H1 (cell line): ENCODE data around the gene SLC26A6. TPM values are rescaled to one million over a fixed set of nuclear protein-coding genes. Genes with fewer than 3 reads are reported as not detected.

Source experiments
- CTCF ChIA-PET: fragments of 300-600 bp; sonication (Branson Sonifier 250); formaldehyde crosslinking; loops from one replicate; lab custom pipeline; 2021; ENCODE audit not compliant: partially characterized antibody; lab: Charles Lee
- POLR2A ChIA-PET: fragments of 300-600 bp; sonication (Branson Sonifier 250); formaldehyde crosslinking; loops from one replicate; lab custom pipeline; 2021; ENCODE audit warnings: inconsistent platforms; ENCODE audit not compliant: partially characterized antibody; lab: Charles Lee
- DNase-seq, 2 experiments: peaks; one replicate each; pipeline versions ENCODE4 v3.0.0 to v3.0.0-alpha.2; 2010 to 2022; ENCODE audit warnings: low spot score in 2 of 2, low read depth in 1 of 2, mixed read lengths in 1 of 2
- FAIRE-seq: peaks from 2 replicates; lab custom pipeline; 2011; peaks lifted over from hg19 to GRCh38; lab: Jason Lieb, UNC
- H2AFZ ChIP-seq: 2 replicates; pipeline ENCODE4 v1.8.1; 2012; ENCODE audit warnings: low read length, inconsistent platforms
- H2AK5ac ChIP-seq: 2 replicates; pipeline ENCODE4 v1.6.1; 2013; ENCODE audit warnings: low read depth, low read length
- H2BK120ac ChIP-seq: replicated peaks from 2 replicates; pipeline ENCODE3; 2013; ENCODE audit warnings: low read depth, low read length, inconsistent platforms
- H2BK12ac ChIP-seq: 2 replicates; pipeline ENCODE4 v1.6.1; 2013; ENCODE audit warnings: low read depth, low read length
- H2BK15ac ChIP-seq: 2 replicates; pipeline ENCODE4 v1.6.1; 2013; ENCODE audit warnings: low read length
- H2BK20ac ChIP-seq: 2 replicates; pipeline ENCODE4 v1.6.1; 2013; ENCODE audit warnings: low read length
- H2BK5ac ChIP-seq: 2 replicates; pipeline ENCODE4 v1.6.1; 2013; ENCODE audit warnings: low read depth, low read length
- H3K14ac ChIP-seq: 2 replicates; pipeline ENCODE4 v1.6.1; 2013; ENCODE audit warnings: inconsistent platforms; ENCODE audit not compliant: insufficient read length
- H3K18ac ChIP-seq: 2 replicates; pipeline ENCODE4 v1.6.1; 2013; ENCODE audit warnings: low read length; ENCODE audit errors: extremely low read depth
- H3K23ac ChIP-seq: 2 replicates; pipeline ENCODE4 v1.6.1; 2013; ENCODE audit warnings: inconsistent platforms; ENCODE audit not compliant: insufficient read length
- H3K23me2 ChIP-seq: 2 replicates; pipeline ENCODE4 v1.6.1; 2013; ENCODE audit warnings: low read depth, low read length
- H3K27ac ChIP-seq: 2 replicates; pipeline ENCODE4 v1.6.1; 2011; ENCODE audit warnings: low read depth, low read length, inconsistent platforms
- H3K27me3 ChIP-seq, 4 experiments: replicated peaks in 1 of 4; 1 replicate in 1 of 4; 2 replicates in 3 of 4; pipeline versions ENCODE4 v1.6.1 to v1.8.1; 2011 to 2013; ENCODE audit warnings: low read length in 3 of 4, mild to moderate bottlenecking in 3 of 4, inconsistent platforms in 2 of 4, mixed read lengths in 2 of 4, moderate library complexity in 1 of 4; ENCODE audit not compliant: control insufficient read depth in 3 of 4, insufficient read depth in 3 of 4; ENCODE audit errors: extremely low read depth in 1 of 4
- H3K36me3 ChIP-seq, 4 experiments: 2 replicates each; pipeline versions ENCODE4 v1.6.1 to v1.8.1; 2011 to 2013; ENCODE audit warnings: mild to moderate bottlenecking in 4 of 4, low read length in 3 of 4, moderate library complexity in 2 of 4, control low read depth in 1 of 4, inconsistent platforms in 1 of 4; ENCODE audit not compliant: insufficient read depth in 4 of 4, control insufficient read depth in 2 of 4
- H3K4ac ChIP-seq: replicated peaks from 2 replicates; pipeline ENCODE3; 2013; ENCODE audit warnings: low read length, low read depth, mixed read lengths, inconsistent platforms; ENCODE audit not compliant: insufficient read length
- H3K4me1 ChIP-seq, 4 experiments: replicated peaks in 1 of 4; 1 replicate in 1 of 4; 2 replicates in 3 of 4; pipeline versions ENCODE4 v1.6.1 to v1.8.1; 2011 to 2013; ENCODE audit warnings: low read length in 3 of 4, inconsistent platforms in 2 of 4, mixed read lengths in 1 of 4; ENCODE audit not compliant: insufficient read depth in 4 of 4, control insufficient read depth in 3 of 4
- H3K4me2 ChIP-seq, 2 experiments: 2 replicates each; pipeline versions ENCODE4 v1.6.1 to v1.8.1; 2011 to 2013; ENCODE audit warnings: low read depth in 2 of 2, low read length in 2 of 2, control low read depth in 1 of 2, inconsistent platforms in 1 of 2, mild to moderate bottlenecking in 1 of 2; ENCODE audit not compliant: insufficient read depth in 1 of 2
- H3K4me3 ChIP-seq, 4 experiments: fragments of 200-600, 300-600 bp in 1 of 4; sonication (generic), shearing (Covaris generic), sonication (Bioruptor Twin) in 1 of 4; 2 replicates each; pipeline versions ENCODE4 v1.5.1 to v1.8.1; 2011 to 2016; ENCODE audit warnings: low read length in 4 of 4, low read depth in 3 of 4, control low read depth in 2 of 4, inconsistent platforms in 2 of 4, mild to moderate bottlenecking in 2 of 4, mixed read lengths in 1 of 4, moderate library complexity in 1 of 4; ENCODE audit not compliant: insufficient read depth in 2 of 4; ENCODE audit errors: extremely low read depth in 1 of 4
- H3K56ac ChIP-seq: replicated peaks from 2 replicates; pipeline ENCODE3; 2013; ENCODE audit warnings: low read depth, mild to moderate bottlenecking, mixed read lengths, low read length, inconsistent platforms; ENCODE audit not compliant: insufficient read length
- H3K79me1 ChIP-seq: 2 replicates; pipeline ENCODE4 v1.6.1; 2013; ENCODE audit warnings: low read depth, low read length, control low read depth
- H3K79me2 ChIP-seq, 2 experiments: 2 replicates each; pipeline versions ENCODE4 v1.6.1 to v1.8.1; 2012 to 2013; ENCODE audit warnings: low read length in 2 of 2, mild to moderate bottlenecking in 2 of 2, inconsistent platforms in 1 of 2; ENCODE audit not compliant: insufficient read depth in 2 of 2, control insufficient read depth in 1 of 2
- H3K9ac ChIP-seq, 4 experiments: replicated peaks in 1 of 4; 1 replicate in 1 of 4; 2 replicates in 3 of 4; pipeline versions ENCODE4 v1.6.1 to v1.8.1; 2011 to 2013; ENCODE audit warnings: low read depth in 3 of 4, low read length in 3 of 4, control low read depth in 2 of 4, mild to moderate bottlenecking in 2 of 4, moderate library complexity in 2 of 4, inconsistent platforms in 1 of 4; ENCODE audit errors: extremely low read depth in 1 of 4
- H3K9me3 ChIP-seq, 2 experiments: 2 replicates each; pipeline versions ENCODE4 v1.6.1 to v1.8.1; 2012 to 2013; ENCODE audit warnings: mild to moderate bottlenecking in 2 of 2, moderate library complexity in 2 of 2, control low read depth in 1 of 2, inconsistent platforms in 1 of 2, low read depth in 1 of 2, low read length in 1 of 2, mixed read lengths in 1 of 2; ENCODE audit not compliant: insufficient read depth in 2 of 2
- H4K20me1 ChIP-seq, 2 experiments: replicated peaks in 1 of 2; 2 replicates each; pipeline versions ENCODE3 to v1.8.1; 2011 to 2013; ENCODE audit warnings: inconsistent platforms in 2 of 2, low read length in 2 of 2, mild to moderate bottlenecking in 1 of 2; ENCODE audit not compliant: insufficient read depth in 2 of 2, control insufficient read depth in 1 of 2
- H4K5ac ChIP-seq: 2 replicates; pipeline ENCODE4 v1.6.1; 2013; ENCODE audit warnings: low read length, low read depth, mixed read lengths, inconsistent platforms; ENCODE audit not compliant: insufficient read length
- H4K8ac ChIP-seq: 2 replicates; pipeline ENCODE4 v1.8.0; 2013; ENCODE audit warnings: mild to moderate bottlenecking, moderate library complexity, low read length, inconsistent platforms; ENCODE audit not compliant: insufficient read depth; ENCODE audit errors: extremely low read depth
- H4K91ac ChIP-seq: replicated peaks from 2 replicates; pipeline ENCODE3; 2013; ENCODE audit warnings: low read length, mixed read lengths, inconsistent platforms; ENCODE audit not compliant: insufficient read length
- ATF3 ChIP-seq: IDR thresholded peaks from 2 replicates; pipeline ENCODE4 v1.6.1; 2011; ENCODE audit warnings: low read depth, mild to moderate bottlenecking, low read length; ENCODE audit not compliant: insufficient read depth
- BRCA1 ChIP-seq: IDR thresholded peaks from 2 replicates; pipeline ENCODE4 v1.6.1; 2012; ENCODE audit warnings: low read depth, low read length, improper control_type of control experiment
- CBX5 ChIP-seq: fragments of 300-800, 300-1000 bp; sonication (generic); IDR thresholded peaks from 2 replicates; pipeline ENCODE4 v1.7.1; 2016; ENCODE audit warnings: antibody characterized with exemption, low read length, low read depth
- CHD1 ChIP-seq: IDR thresholded peaks from 2 replicates; pipeline ENCODE4 v1.6.1; 2012; ENCODE audit warnings: low read depth, low read length, improper control_type of control experiment
- EGR1 ChIP-seq: IDR thresholded peaks from 2 replicates; pipeline ENCODE4 v1.6.1; 2011; ENCODE audit warnings: low read depth, low read length, borderline replicate concordance
- HDAC2 ChIP-seq, 2 experiments: fragments of 300-600 bp in 1 of 2; sonication (generic) in 1 of 2; IDR thresholded peaks; 2 replicates each; pipeline ENCODE4 v1.6.1; 2011 to 2012; ENCODE audit warnings: low read depth in 2 of 2, low read length in 2 of 2, mild to moderate bottlenecking in 2 of 2, moderate library complexity in 2 of 2, borderline replicate concordance in 1 of 2, inconsistent platforms in 1 of 2
- HDAC6 ChIP-seq: IDR thresholded peaks from one replicate; pipeline ENCODE4 v1.7.1; 2012; ENCODE audit warnings: low read depth, mild to moderate bottlenecking, inconsistent platforms, low read length, moderate library complexity
- KDM5A ChIP-seq: fragments of 200-600 bp; IDR thresholded peaks from 2 replicates; pipeline ENCODE4 v1.7.1; 2012; ENCODE audit warnings: mild to moderate bottlenecking, low read length, inconsistent platforms, mixed read lengths
- RAD21 ChIP-seq, 2 experiments: IDR thresholded peaks in 1 of 2; conservative IDR thresholded peaks in 1 of 2; 2 replicates each; pipeline ENCODE4 v1.6.1; 2011; ENCODE audit warnings: low read depth in 2 of 2, low read length in 2 of 2, improper control_type of control experiment in 1 of 2, inconsistent platforms in 1 of 2, mild to moderate bottlenecking in 1 of 2, moderate library complexity in 1 of 2
- SP2 ChIP-seq: IDR thresholded peaks from 2 replicates; pipeline ENCODE4 v1.6.1; 2012; ENCODE audit warnings: mild to moderate bottlenecking, low read length, inconsistent platforms
- ZNF274 ChIP-seq: IDR thresholded peaks from 2 replicates; pipeline ENCODE4 v1.7.0; 2012; ENCODE audit warnings: low read length, borderline replicate concordance; ENCODE audit errors: extremely low read depth
- WGBS, 2 experiments: shearing (Covaris generic) in 1 of 2; methylation state at CpG; one replicate each; pipeline versions ENCODE4 v1.1.6 to v1.1.7; 2013 to 2015; ENCODE audit warnings: low lambda C conversion rate in 2 of 2, mixed read lengths in 2 of 2, inconsistent platforms in 1 of 2, low coverage in 1 of 2, missing lambda C conversion rate in 1 of 2; ENCODE audit not compliant: insufficient replicate concordance in 2 of 2, insufficient coverage in 1 of 2, insufficient read length in 1 of 2; ENCODE audit errors: extremely low coverage in 1 of 2, missing lambda C conversion rate in 1 of 2; 5-methylcytosine and 5-hydroxymethylcytosine counted together
- polyA plus RNA-seq, 7 experiments: library from polyadenylated mRNA; depleted of rRNA in 3 of 7; stranded (reverse) in 5 of 7; unstranded in 2 of 7; fragments of >200 nt in 5 of 7; fragments of 200-250 nt in 2 of 7; gene quantifications; 1 replicate in 5 of 7; 2 replicates in 1 of 7; 4 replicates in 1 of 7; pipeline versions ENCODE4 v1.2.1 to v1.2.3, GENCODE V29; 2011 to 2013; ENCODE audit warnings: missing spikeins in 2 of 7, mixed read lengths in 2 of 7
- total RNA-seq: library from RNA; stranded (reverse); fragmentation: NEBNext Ultra II Directional; extraction: Animal tissue kit (Norgen Biotek cat#: 25700); gene quantifications from 2 replicates; pipeline ENCODE4 v1.2.1, GENCODE V29; 2021

The SLC26A6 gene
- total and polyA plus RNA-seq, 2 of the 8 experiments (the other 6 are each of a cell fraction or from before 2014, with no cell fraction given): 50.4 to 58.0 TPM

- no peak overlapping the region for H2AK5ac ChIP-seq
- no peak overlapping the region for H4K91ac ChIP-seq
- peaks cover 4 to 20% of the 10 kb centered on the region in 2 experiments for H4K20me1 ChIP-seq
- H3K79me1 ChIP-seq: peaks cover 2% of the 10 kb centered on the region; the same call in 1 of the 2 replicates
- DNase-seq (no peak), FAIRE-seq (no peak)
- H4K5ac ChIP-seq: no peak overlapping the region
- H3K23me2 ChIP-seq: peaks cover 4% of the 10 kb centered on the region; the same call in 1 of the 2 replicates
- H2BK12ac ChIP-seq: no peak overlapping the region
- H3K4me2 ChIP-seq: no peak overlapping the region
- no peak overlapping the region for H2BK20ac ChIP-seq
- peaks cover 0 to 2% (median under 1%) of the 10 kb centered on the region in 4 experiments; a peak in 2 of 7 replicates for H3K4me1 ChIP-seq
- no peak overlapping the region for H2AFZ ChIP-seq
- no peaks in the 10 kb centered on the region for H3K9me3 ChIP-seq
- H3K56ac ChIP-seq: no peak overlapping the region
- CTCF ChIA-PET: interaction anchor here (0.8 to 1.0 kb wide), 2 partner anchors 28 to 48 kb away, joined by 3 read pairs; partner anchors contain the start of gene SLC26A6
- no peak overlapping the region for H3K27ac ChIP-seq
- 96% methylated on average over 5 of the region's 5 CpGs; no CpG with 5 or more reads in 1 of the 2 experiments for WGBS, 2 experiments
- no peak overlapping the region for H3K4me3 ChIP-seq
- H2BK5ac ChIP-seq: no peak overlapping the region
- H3K27me3 ChIP-seq: no peaks in the 10 kb centered on the region
- H3K9ac ChIP-seq: no peak overlapping the region
- no peak overlapping the region for H2BK120ac ChIP-seq
- H3K79me2 ChIP-seq: peaks cover 6 to 17% of the 10 kb centered on the region in 2 experiments
- no peak overlapping the region for H2BK15ac ChIP-seq
- no peak overlapping the region for H3K23ac ChIP-seq
- POLR2A ChIA-PET: interaction anchor here (0.8 to 1.5 kb wide), 4 partner anchors 10 to 43 kb away, joined by 3 to 8 read pairs (median 7); partner anchors contain the start of gene SLC26A6
- H3K36me3 ChIP-seq: peaks cover 25 to 44% (median 37%) of the 10 kb centered on the region in 4 experiments
- TF ChIP-seq ZNF274 (no peak), CHD1 (no peak), BRCA1 (no peak), KDM5A (no peak), SP2 (no peak), CBX5 (no peak), ATF3 (no peak), HDAC6 (no peak), RAD21 (IDR thresholded peaks at IDR 0.05 in 1 of 2, conservative IDR thresholded peaks at IDR 0.05 in 1 of 2; ENCODE audit: low read depth in 2 of 2, low read length in 2 of 2) (no peak), EGR1 (no peak), HDAC2 (IDR thresholded peaks at IDR 0.05; ENCODE audit: borderline replicate concordance in 1 of 2, low read depth in 2 of 2, low read length in 2 of 2) (no peak)
- H3K14ac ChIP-seq: no peak overlapping the region
- H4K8ac ChIP-seq: no peak overlapping the region
- H3K18ac ChIP-seq: no peak overlapping the region
- H3K4ac ChIP-seq: no peak overlapping the region
These were observed 27.7 kb downstream of the SLC26A6 start for GRCh38 chr3:48607519-48607918.
